ENCODE measurements around the gene ZNF331.
A peak's percentile ranks its signal among the peaks of the same experiment; 100 is the strongest.
"Not testable (repeated sequence)": the region's sequence is repeated elsewhere in the genome, so short reads cannot be mapped to it uniquely, and the experiment has no call there.

Gene ZNF331

GRCh38 chr19:53511357-53511756 lies 26.6 kb upstream of the ZNF331 start:
- H3K27me3 ChIP-seq (ENCODE audit: control insufficient read depth in 3 of 3, insufficient read depth in 3 of 3, low read depth in 1 of 3, low read length in 3 of 3): no peaks in the 10 kb centered on the region
- no peaks in the 10 kb centered on the region for H3K4me1 ChIP-seq (ENCODE audit: control insufficient read depth in 2 of 2, insufficient read depth in 1 of 2, low read depth in 1 of 2, low read length in 2 of 2)
- no peak overlapping the region for H3K18ac ChIP-seq (ENCODE audit: low read length)
- H3K4ac ChIP-seq (ENCODE audit: low read length): no peak overlapping the region
- no peak overlapping the region for H3K4me2 ChIP-seq (ENCODE audit: insufficient read depth, low read length, poor library complexity, severe bottlenecking)
- DNase-seq (ENCODE audit: low spot score): no peak
- H3K79me1 ChIP-seq (ENCODE audit: low read depth, low read length): no peaks in the 10 kb centered on the region
- H3K14ac ChIP-seq (ENCODE audit: low read length): no peak overlapping the region
- no peak overlapping the region for H2BK5ac ChIP-seq (ENCODE audit: low read length)
- H2AK5ac ChIP-seq (ENCODE audit: low read depth, low read length): no peak overlapping the region
- H3K36me3 ChIP-seq (replicated peaks in 1 of 2; ENCODE audit: control insufficient read depth in 2 of 2, insufficient read depth in 2 of 2, low read length in 2 of 2): no peaks in the 10 kb centered on the region
- no peak overlapping the region for H2BK15ac ChIP-seq (ENCODE audit: low read length)
- WGBS, 2 donors (ENCODE audit: extremely low coverage in 2 of 2, insufficient read length in 2 of 2, insufficient replicate concordance in 1 of 2): no CpG with 5 or more reads among the region's 2 CpGs
- H2BK12ac ChIP-seq (ENCODE audit: low read length): no peak overlapping the region
- no peaks in the 10 kb centered on the region for H3K9me3 ChIP-seq (replicated peaks in 1 of 2; ENCODE audit: control insufficient read depth in 2 of 2, insufficient read depth in 1 of 2, low read depth in 1 of 2, low read length in 2 of 2)
- no peak overlapping the region for H4K91ac ChIP-seq (ENCODE audit: low read depth, low read length, poor library complexity)
- H4K8ac ChIP-seq (ENCODE audit: low read depth, low read length): no peak overlapping the region
- H3K23ac ChIP-seq (ENCODE audit: low read depth, low read length, poor library complexity): no peak overlapping the region
- H3K4me3 ChIP-seq (ENCODE audit: low read length in 2 of 2): no peak overlapping the region
- H2AFZ ChIP-seq (ENCODE audit: low read length): no peak overlapping the region
- no peak overlapping the region for H2BK120ac ChIP-seq (ENCODE audit: low read depth, low read length)
- H3K27ac ChIP-seq (replicated peaks; ENCODE audit: low read length): no peak overlapping the region
- no peak overlapping the region for H3K9ac ChIP-seq (ENCODE audit: low read depth, low read length, poor library complexity)

- no peak overlapping the region for H3K9ac ChIP-seq (ENCODE audit: low read depth, low read length, poor library complexity)
- H3K9me3 ChIP-seq (replicated peaks in 1 of 2; ENCODE audit: control insufficient read depth in 2 of 2, insufficient read depth in 1 of 2, low read depth in 1 of 2, low read length in 2 of 2): no peaks in the 10 kb centered on the region
- no peak overlapping the region for H2BK120ac ChIP-seq (ENCODE audit: low read depth, low read length)
- no peak overlapping the region for H3K4me3 ChIP-seq (ENCODE audit: low read length in 2 of 2)
- no peak overlapping the region for H3K4me2 ChIP-seq (ENCODE audit: insufficient read depth, low read length, poor library complexity, severe bottlenecking)
- H2BK5ac ChIP-seq (ENCODE audit: low read length): no peak overlapping the region
- no peaks in the 10 kb centered on the region for H3K4me1 ChIP-seq (ENCODE audit: control insufficient read depth in 2 of 2, insufficient read depth in 1 of 2, low read depth in 1 of 2, low read length in 2 of 2)
- no peak overlapping the region for H2BK12ac ChIP-seq (ENCODE audit: low read length)
- H3K18ac ChIP-seq (ENCODE audit: low read length): no peak overlapping the region
- no peak overlapping the region for H3K4ac ChIP-seq (ENCODE audit: low read length)
- no peaks in the 10 kb centered on the region for H3K79me1 ChIP-seq (ENCODE audit: low read depth, low read length)
- H2BK15ac ChIP-seq (ENCODE audit: low read length): no peak overlapping the region
- peak overlapping the region; percentile 81 for H2AFZ ChIP-seq (ENCODE audit: low read length)
- no peak overlapping the region for H2AK5ac ChIP-seq (ENCODE audit: low read depth, low read length)
- no peak overlapping the region for H3K27ac ChIP-seq (replicated peaks; ENCODE audit: low read length)
- no peak overlapping the region for H4K91ac ChIP-seq (ENCODE audit: low read depth, low read length, poor library complexity)
- H3K27me3 ChIP-seq (ENCODE audit: control insufficient read depth in 3 of 3, insufficient read depth in 3 of 3, low read depth in 1 of 3, low read length in 3 of 3): no peaks in the 10 kb centered on the region
- no CpG with 5 or more reads among the region's 11 CpGs for WGBS, 2 donors (ENCODE audit: extremely low coverage in 2 of 2, insufficient read length in 2 of 2, insufficient replicate concordance in 1 of 2)
- no peak overlapping the region for H3K14ac ChIP-seq (ENCODE audit: low read length)
- DNase-seq (ENCODE audit: low spot score): peak; percentile 59
- H3K36me3 ChIP-seq (replicated peaks in 1 of 2; ENCODE audit: control insufficient read depth in 2 of 2, insufficient read depth in 2 of 2, low read length in 2 of 2): no peaks in the 10 kb centered on the region
- no peak overlapping the region for H3K23ac ChIP-seq (ENCODE audit: low read depth, low read length, poor library complexity)
- H4K8ac ChIP-seq (ENCODE audit: low read depth, low read length): no peak overlapping the region
Observed at GRCh38 chr19:53511933-53512374, 26.0 kb upstream of the ZNF331 start.

GRCh38 chr19:53515047-53515446 lies 22.9 kb upstream of the ZNF331 start:
- H2BK120ac ChIP-seq (ENCODE audit: low read depth, low read length): not testable (repeated sequence)

GRCh38 chr19:53517114-53517741 lies 20.7 kb upstream of the ZNF331 start:
- H2BK120ac ChIP-seq (ENCODE audit: low read depth, low read length): no peak overlapping the region
- no CpG with 5 or more reads among the region's 5 CpGs for WGBS, 2 donors (ENCODE audit: extremely low coverage in 2 of 2, insufficient read length in 2 of 2, insufficient replicate concordance in 1 of 2)
- H3K9me3 ChIP-seq (replicated peaks in 1 of 2; ENCODE audit: control insufficient read depth in 2 of 2, insufficient read depth in 1 of 2, low read depth in 1 of 2, low read length in 2 of 2): peaks cover 2 to 11% of the 10 kb centered on the region in 2 donors
- H3K4ac ChIP-seq (ENCODE audit: low read length): no peak overlapping the region
- H3K23ac ChIP-seq (ENCODE audit: low read depth, low read length, poor library complexity): no peak overlapping the region
- H3K79me1 ChIP-seq (ENCODE audit: low read depth, low read length): peaks cover 11% of the 10 kb centered on the region
- H3K18ac ChIP-seq (ENCODE audit: low read length): no peak overlapping the region
- no peak overlapping the region for H3K27ac ChIP-seq (replicated peaks; ENCODE audit: low read length)
- no peak overlapping the region for H2AK5ac ChIP-seq (ENCODE audit: low read depth, low read length)
- H3K36me3 ChIP-seq (replicated peaks in 1 of 2; ENCODE audit: control insufficient read depth in 2 of 2, insufficient read depth in 2 of 2, low read length in 2 of 2): no peaks in the 10 kb centered on the region
- no peak overlapping the region for H3K9ac ChIP-seq (ENCODE audit: low read depth, low read length, poor library complexity)
- H3K4me2 ChIP-seq (ENCODE audit: insufficient read depth, low read length, poor library complexity, severe bottlenecking): no peak overlapping the region
- no peak overlapping the region for H2BK5ac ChIP-seq (ENCODE audit: low read length)
- H3K27me3 ChIP-seq (ENCODE audit: control insufficient read depth in 3 of 3, insufficient read depth in 3 of 3, low read depth in 1 of 3, low read length in 3 of 3): no peaks in the 10 kb centered on the region
- no peak overlapping the region for H3K14ac ChIP-seq (ENCODE audit: low read length)
- H3K4me1 ChIP-seq (ENCODE audit: control insufficient read depth in 2 of 2, insufficient read depth in 1 of 2, low read depth in 1 of 2, low read length in 2 of 2): peaks cover 6 to 9% of the 10 kb centered on the region in 2 donors
- no peak overlapping the region for H2BK15ac ChIP-seq (ENCODE audit: low read length)
- no peak overlapping the region for H4K91ac ChIP-seq (ENCODE audit: low read depth, low read length, poor library complexity)
- no peak overlapping the region for H2AFZ ChIP-seq (ENCODE audit: low read length)
- no peak for DNase-seq (ENCODE audit: low spot score)
- no peak overlapping the region for H3K4me3 ChIP-seq (ENCODE audit: low read length in 2 of 2)
- H4K8ac ChIP-seq (ENCODE audit: low read depth, low read length): no peak overlapping the region
- H2BK12ac ChIP-seq (ENCODE audit: low read length): no peak overlapping the region

More at GRCh38 chr19:53515047-53515446, 22.9 kb upstream of the ZNF331 start:
- not testable (repeated sequence) for H3K27me3 ChIP-seq (ENCODE audit: control insufficient read depth in 3 of 3, insufficient read depth in 3 of 3, low read depth in 1 of 3, low read length in 3 of 3); H3K4me1 ChIP-seq (ENCODE audit: control insufficient read depth in 2 of 2, insufficient read depth in 1 of 2, low read depth in 1 of 2, low read length in 2 of 2); H3K4ac ChIP-seq (ENCODE audit: low read length); H3K4me2 ChIP-seq (ENCODE audit: insufficient read depth, low read length, poor library complexity, severe bottlenecking); H3K36me3 ChIP-seq (replicated peaks in 1 of 2; ENCODE audit: control insufficient read depth in 2 of 2, insufficient read depth in 2 of 2, low read length in 2 of 2); DNase-seq (ENCODE audit: low spot score); H2BK12ac ChIP-seq (ENCODE audit: low read length); H2BK15ac ChIP-seq (ENCODE audit: low read length); H3K79me1 ChIP-seq (ENCODE audit: low read depth, low read length); H2AFZ ChIP-seq (ENCODE audit: low read length); H3K9ac ChIP-seq (ENCODE audit: low read depth, low read length, poor library complexity); H3K23ac ChIP-seq (ENCODE audit: low read depth, low read length, poor library complexity); H3K27ac ChIP-seq (replicated peaks; ENCODE audit: low read length); H3K14ac ChIP-seq (ENCODE audit: low read length); H2BK5ac ChIP-seq (ENCODE audit: low read length); H2AK5ac ChIP-seq (ENCODE audit: low read depth, low read length); H4K8ac ChIP-seq (ENCODE audit: low read depth, low read length); H3K4me3 ChIP-seq (ENCODE audit: low read length in 2 of 2); H3K9me3 ChIP-seq (replicated peaks in 1 of 2; ENCODE audit: control insufficient read depth in 2 of 2, insufficient read depth in 1 of 2, low read depth in 1 of 2, low read length in 2 of 2); H3K18ac ChIP-seq (ENCODE audit: low read length); H4K91ac ChIP-seq (ENCODE audit: low read depth, low read length, poor library complexity)
- no CpG with 5 or more reads among the region's 3 CpGs for WGBS, 2 donors (ENCODE audit: extremely low coverage in 2 of 2, insufficient read length in 2 of 2, insufficient replicate concordance in 1 of 2)
